ENCODE measurements around the gene OTOA. TPM values are rescaled to one million over a fixed set of nuclear protein-coding genes. Genes with fewer than 3 reads are reported as not detected.
"Not testable (repeated sequence)": the region's sequence is repeated elsewhere in the genome, so short reads cannot be mapped to it uniquely, and the experiment has no call there.

Gene OTOA
- total RNA-seq, 1 donor from 2014 or later, result 0.10 TPM

GRCh38 chr16:21704266-21704665 lies 40.5 kb downstream of the OTOA start:
- Mint-ChIP-seq H3K36me3 (ENCODE audit: low read depth) (no peaks in the 10 kb centered on the region), H3K4me1 (ENCODE audit: low read depth) (no peaks in the 10 kb centered on the region), H3K9me3 (ENCODE audit: low read depth) (peaks cover 2% of the 10 kb centered on the region), H3K27ac (ENCODE audit: unreplicated experiment) (no peak overlapping the region), H3K4me3 (ENCODE audit: unreplicated experiment) (no peak overlapping the region), H3K27me3 (ENCODE audit: low read depth) (peaks cover 5% of the 10 kb centered on the region)
- no peak for DNase-seq (ENCODE audit: low spot score)
- TF ChIP-seq, protein P1, sequence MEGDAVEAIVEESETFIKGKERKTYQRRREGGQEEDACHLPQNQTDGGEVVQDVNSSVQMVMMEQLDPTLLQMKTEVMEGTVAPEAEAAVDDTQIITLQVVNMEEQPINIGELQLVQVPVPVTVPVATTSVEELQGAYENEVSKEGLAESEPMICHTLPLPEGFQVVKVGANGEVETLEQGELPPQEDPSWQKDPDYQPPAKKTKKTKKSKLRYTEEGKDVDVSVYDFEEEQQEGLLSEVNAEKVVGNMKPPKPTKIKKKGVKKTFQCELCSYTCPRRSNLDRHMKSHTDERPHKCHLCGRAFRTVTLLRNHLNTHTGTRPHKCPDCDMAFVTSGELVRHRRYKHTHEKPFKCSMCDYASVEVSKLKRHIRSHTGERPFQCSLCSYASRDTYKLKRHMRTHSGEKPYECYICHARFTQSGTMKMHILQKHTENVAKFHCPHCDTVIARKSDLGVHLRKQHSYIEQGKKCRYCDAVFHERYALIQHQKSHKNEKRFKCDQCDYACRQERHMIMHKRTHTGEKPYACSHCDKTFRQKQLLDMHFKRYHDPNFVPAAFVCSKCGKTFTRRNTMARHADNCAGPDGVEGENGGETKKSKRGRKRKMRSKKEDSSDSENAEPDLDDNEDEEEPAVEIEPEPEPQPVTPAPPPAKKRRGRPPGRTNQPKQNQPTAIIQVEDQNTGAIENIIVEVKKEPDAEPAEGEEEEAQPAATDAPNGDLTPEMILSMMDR (IDR thresholded peaks at IDR 0.05), result no peak

- Mint-ChIP-seq H3K27ac (ENCODE audit: unreplicated experiment) (no peak overlapping the region), H3K36me3 (ENCODE audit: low read depth) (no peaks in the 10 kb centered on the region), H3K9me3 (ENCODE audit: low read depth) (peaks cover 2% of the 10 kb centered on the region), H3K4me3 (ENCODE audit: unreplicated experiment) (no peak overlapping the region), H3K4me1 (ENCODE audit: low read depth) (no peaks in the 10 kb centered on the region), H3K27me3 (ENCODE audit: low read depth) (peaks cover 5% of the 10 kb centered on the region)
- TF ChIP-seq, protein P1 (IDR thresholded peaks at IDR 0.05), result no peak
- DNase-seq (ENCODE audit: low spot score), result no peak
These were observed 41.0 kb downstream of the OTOA start for GRCh38 chr16:21704733-21705132.

- DNase-seq (ENCODE audit: low spot score), result no peak
- H3K4me3 Mint-ChIP-seq (ENCODE audit: unreplicated experiment), result no peak overlapping the region
- H3K27ac Mint-ChIP-seq (ENCODE audit: unreplicated experiment), result no peak overlapping the region
- peaks cover 2% of the 10 kb centered on the region for H3K27me3 Mint-ChIP-seq (ENCODE audit: low read depth)
- TF ChIP-seq, protein P1 (IDR thresholded peaks at IDR 0.05), result peak; percentile 92
- no peaks in the 10 kb centered on the region for H3K9me3 Mint-ChIP-seq (ENCODE audit: low read depth)
- no peaks in the 10 kb centered on the region for H3K36me3 Mint-ChIP-seq (ENCODE audit: low read depth)
- H3K4me1 Mint-ChIP-seq (ENCODE audit: low read depth), result no peaks in the 10 kb centered on the region
These were observed 44.9 kb downstream of the OTOA start for GRCh38 chr16:21708533-21709115.

DNA sequence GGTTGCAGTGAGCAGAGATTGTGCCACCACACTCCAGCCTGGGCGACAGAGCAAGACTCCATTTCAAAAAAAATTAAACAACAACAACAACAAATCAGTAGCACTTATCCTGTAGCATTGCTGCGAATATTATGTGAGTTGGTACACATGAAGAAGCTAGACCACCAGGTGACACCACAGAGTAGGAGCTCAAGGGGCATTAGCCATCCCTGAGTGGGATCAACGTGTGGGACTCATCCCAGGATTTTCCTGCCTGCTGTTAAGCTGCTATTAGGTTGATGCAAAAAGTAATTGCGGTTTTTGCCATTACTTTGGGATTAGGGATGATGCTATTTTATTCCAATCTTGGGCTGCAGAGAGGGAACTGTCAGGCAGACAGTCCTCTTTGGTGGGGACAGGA lies 47.2 kb downstream of the OTOA start:
- no peaks in the 10 kb centered on the region for H3K4me1 Mint-ChIP-seq (ENCODE audit: low read depth)
- no peaks in the 10 kb centered on the region for H3K36me3 Mint-ChIP-seq (ENCODE audit: low read depth)
- no peak overlapping the region for H3K4me3 Mint-ChIP-seq (ENCODE audit: unreplicated experiment)
- DNase-seq (ENCODE audit: low spot score), result no peak
- H3K27me3 Mint-ChIP-seq (ENCODE audit: low read depth), result peaks cover 5% of the 10 kb centered on the region
- no peaks in the 10 kb centered on the region for H3K9me3 Mint-ChIP-seq (ENCODE audit: low read depth)
- no peak overlapping the region for H3K27ac Mint-ChIP-seq (ENCODE audit: unreplicated experiment)
- TF ChIP-seq, protein P1 (IDR thresholded peaks at IDR 0.05), result no peak

- Mint-ChIP-seq H3K9me3 (ENCODE audit: low read depth) (no peaks in the 10 kb centered on the region), H3K27ac (ENCODE audit: unreplicated experiment) (no peak overlapping the region), H3K4me3 (ENCODE audit: unreplicated experiment) (no peak overlapping the region), H3K27me3 (ENCODE audit: low read depth) (peaks cover 5% of the 10 kb centered on the region), H3K36me3 (ENCODE audit: low read depth) (no peaks in the 10 kb centered on the region), H3K4me1 (ENCODE audit: low read depth) (no peaks in the 10 kb centered on the region)
- no peak for DNase-seq (ENCODE audit: low spot score)
- TF ChIP-seq, protein P1 (IDR thresholded peaks at IDR 0.05), result no peak
These were observed 50.0 kb downstream of the OTOA start for GRCh38 chr16:21713549-21714368.

DNA sequence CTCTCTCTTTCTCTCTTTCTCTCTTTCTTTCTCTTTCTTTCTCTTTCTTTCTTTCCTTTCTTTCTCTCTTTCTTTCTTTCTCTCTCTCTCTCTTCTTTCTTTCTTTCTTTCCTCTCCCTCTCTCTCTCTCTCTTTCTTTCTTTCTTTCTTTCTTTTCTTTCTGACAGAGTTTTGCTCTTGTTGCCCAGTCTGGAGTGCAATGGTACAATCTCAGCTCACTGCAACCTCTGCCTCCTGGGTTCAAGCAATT lies 50.5 kb downstream of the OTOA start:
- not testable (repeated sequence) for H3K36me3 Mint-ChIP-seq (ENCODE audit: low read depth); H3K4me3 Mint-ChIP-seq (ENCODE audit: unreplicated experiment); H3K4me1 Mint-ChIP-seq (ENCODE audit: low read depth); H3K27ac Mint-ChIP-seq (ENCODE audit: unreplicated experiment); H3K27me3 Mint-ChIP-seq (ENCODE audit: low read depth); DNase-seq (ENCODE audit: low spot score); H3K9me3 Mint-ChIP-seq (ENCODE audit: low read depth)

All from chondrocyte (in vitro differentiated cells).